NCI-H748 (cell line): Measurements from ENCODE around the gene MICU2.

Source experiments
- DNase-seq: peaks from one replicate; lab custom pipeline; 2025; ENCODE audit not compliant: unreplicated experiment; lab: John Stamatoyannopoulos, UW

MICU2 gene

GRCh38 chr13:21501686-21502085 is 102.3 kb downstream of the MICU2 start:
- no peak for DNase-seq

GRCh38 chr13:21486322-21486721 is 117.6 kb downstream of the MICU2 start:
- DNase-seq = no peak

GRCh38 chr13:21483748-21484147 is 120.2 kb downstream of the MICU2 start:
- no peak for DNase-seq

GRCh38 chr13:21481359-21481758 is 122.6 kb downstream of the MICU2 start:
- peak; percentile 95 for DNase-seq

- DNase-seq = peak; percentile 89
Measured at GRCh38 chr13:21478881-21479808, 124.8 kb downstream of the MICU2 start.

- DNase-seq = peak; percentile 98
Measured at GRCh38 chr13:21476893-21477472, 127.0 kb downstream of the MICU2 start.

GRCh38 chr13:21475115-21475514 is 128.9 kb downstream of the MICU2 start:
- DNase-seq = no peak

- no peak for DNase-seq
Measured at GRCh38 chr13:21470785-21471184, 133.2 kb downstream of the MICU2 start.

- no peak for DNase-seq
Measured at GRCh38 chr13:21466527-21466926, 137.4 kb downstream of the MICU2 start.

GRCh38 chr13:21465710-21466160 is 138.2 kb downstream of the MICU2 start:
- peak; percentile 69 for DNase-seq

GRCh38 chr13:21463424-21463823 is 140.5 kb downstream of the MICU2 start:
- DNase-seq = no peak

- no peak for DNase-seq
Measured at GRCh38 chr13:21461131-21461530, 142.8 kb downstream of the MICU2 start.

- DNase-seq = peak; percentile 92
Measured at GRCh38 chr13:21458813-21459701, 144.9 kb downstream of the MICU2 start, which contains the start of gene ZDHHC20. ZDHHC20 (minus strand) TSS chr13:21459303; CDS start chr13:21459171, 132 bp downstream.

GRCh38 chr13:21458451-21458812 is 145.5 kb downstream of the MICU2 start:
- peak; percentile 81 for DNase-seq

- DNase-seq = no peak
Measured at GRCh38 chr13:21453387-21454081, 150.4 kb downstream of the MICU2 start.

GRCh38 chr13:21450936-21451335 is 153.0 kb downstream of the MICU2 start:
- no peak for DNase-seq

- DNase-seq = no peak
Measured at GRCh38 chr13:21446656-21447055, 157.3 kb downstream of the MICU2 start.

- no peak for DNase-seq
Measured at GRCh38 chr13:21445759-21446158, 158.2 kb downstream of the MICU2 start.

GRCh38 chr13:21443171-21443570 is 160.8 kb downstream of the MICU2 start:
- no peak for DNase-seq
